HG03442 (cell line): ENCODE data around the gene HSPG2.
"Not testable (repeated sequence)": the region's sequence is repeated elsewhere in the genome, so short reads cannot be mapped to it uniquely, and the experiment has no call there.

Experiments used
- ATAC-seq: cut with Tn5 transposase; IDR thresholded peaks from one replicate; pipeline ENCODE4 v1.9.1; 2021; ENCODE audit warnings: mild to moderate bottlenecking, moderate library complexity; ENCODE audit not compliant: unreplicated experiment

HSPG2 gene

DNA sequence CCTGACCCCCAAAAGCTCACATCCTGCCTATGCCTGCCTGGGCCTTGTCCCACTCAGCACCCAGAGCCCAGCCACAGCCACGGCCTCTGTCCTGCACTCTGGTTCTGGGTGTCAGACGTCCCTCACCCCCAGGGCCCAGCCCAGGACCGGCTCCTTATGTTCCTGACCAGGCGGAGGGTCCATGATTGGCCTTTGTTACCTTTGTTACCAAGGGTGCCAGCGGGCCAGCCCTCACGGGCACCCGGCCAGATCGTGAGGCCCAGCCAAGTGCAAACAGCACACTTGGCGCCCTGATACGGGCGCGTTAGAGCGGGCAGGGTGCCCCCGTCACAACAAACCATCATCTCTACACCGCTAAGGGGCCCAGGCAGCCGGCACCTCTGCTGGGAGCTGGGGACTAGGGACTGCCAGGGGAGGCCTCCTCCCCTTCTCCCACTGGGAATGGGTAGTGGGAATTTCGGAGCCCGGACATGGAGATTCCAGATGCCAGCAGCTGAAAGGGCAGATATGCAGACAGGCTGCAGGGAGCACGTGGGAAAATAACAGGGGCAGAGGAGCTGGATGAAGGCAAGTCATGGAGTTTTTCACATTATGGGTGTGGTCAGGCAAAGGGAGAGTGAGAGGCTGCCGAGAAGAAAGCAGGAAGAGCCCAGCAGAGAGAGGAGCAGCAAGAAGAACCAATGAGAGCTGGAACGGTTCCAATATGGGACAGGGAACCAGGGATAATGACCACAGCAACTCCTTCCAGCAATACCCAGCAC is 22.1 kb downstream of the HSPG2 start:
- no peak for ATAC-seq

GRCh38 chr1:21914450-21914849 is 22.7 kb downstream of the HSPG2 start:
- no peak for ATAC-seq

DNA sequence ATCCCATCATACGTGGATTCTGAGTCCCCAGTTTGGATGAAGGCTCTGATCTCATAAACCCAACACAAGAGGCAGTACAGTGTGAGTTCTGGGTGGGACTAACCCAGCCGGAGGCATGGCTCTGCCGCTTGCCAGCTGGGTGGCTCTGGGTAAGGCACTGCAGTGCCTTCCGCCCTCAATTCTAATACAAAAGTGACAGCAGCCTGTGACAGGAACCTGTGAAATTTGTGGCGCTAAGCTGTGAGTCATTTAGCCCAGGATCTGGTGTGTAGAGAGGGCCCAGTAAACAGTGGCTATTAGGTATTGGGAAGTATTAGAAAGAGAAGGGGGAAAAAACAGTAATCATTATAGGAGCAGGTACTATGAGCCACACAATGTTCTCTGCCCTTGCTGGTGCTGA is 23.3 kb downstream of the HSPG2 start:
- no peak for ATAC-seq

- no peak for ATAC-seq
Measured at GRCh38 chr1:21913258-21913657, 23.9 kb downstream of the HSPG2 start.

DNA sequence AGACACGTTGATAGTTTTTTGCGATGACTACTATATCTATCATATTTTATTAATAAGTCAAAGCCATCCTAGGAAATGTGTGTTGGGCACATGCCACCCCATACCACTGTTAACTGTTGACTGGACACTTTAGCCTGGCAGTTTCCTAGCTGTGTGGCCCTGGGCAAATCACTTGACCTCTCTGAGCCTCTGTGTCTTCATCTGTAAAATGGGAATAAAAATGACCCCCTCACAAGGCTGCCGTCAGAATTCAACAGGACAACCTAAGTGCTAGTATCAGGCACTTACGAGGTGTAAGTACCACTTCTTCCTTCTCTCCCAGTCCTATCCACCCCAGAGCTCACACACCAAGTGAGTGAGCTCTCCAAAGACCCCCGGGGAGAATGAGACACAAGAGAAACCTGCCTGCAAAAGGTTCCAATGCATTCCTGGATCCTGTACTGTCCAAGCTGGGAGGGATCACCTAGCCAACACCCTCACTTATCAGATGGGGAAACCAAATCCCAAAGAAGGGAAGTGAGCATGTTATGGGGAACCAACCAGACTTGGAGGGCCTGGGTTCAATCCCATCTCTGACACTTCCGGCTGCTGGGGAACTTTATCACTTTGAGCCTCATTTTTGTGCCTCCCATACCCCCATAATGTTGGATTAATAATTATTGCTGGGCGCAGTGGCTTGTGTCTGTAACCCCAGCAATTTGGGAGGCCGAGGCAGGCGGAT is 24.9 kb downstream of the HSPG2 start:
- ATAC-seq, result no peak

GRCh38 chr1:21911205-21912001 is 25.7 kb downstream of the HSPG2 start:
- no peak for ATAC-seq

- ATAC-seq, result no peak
Measured at GRCh38 chr1:21910558-21911204, 26.4 kb downstream of the HSPG2 start.

DNA sequence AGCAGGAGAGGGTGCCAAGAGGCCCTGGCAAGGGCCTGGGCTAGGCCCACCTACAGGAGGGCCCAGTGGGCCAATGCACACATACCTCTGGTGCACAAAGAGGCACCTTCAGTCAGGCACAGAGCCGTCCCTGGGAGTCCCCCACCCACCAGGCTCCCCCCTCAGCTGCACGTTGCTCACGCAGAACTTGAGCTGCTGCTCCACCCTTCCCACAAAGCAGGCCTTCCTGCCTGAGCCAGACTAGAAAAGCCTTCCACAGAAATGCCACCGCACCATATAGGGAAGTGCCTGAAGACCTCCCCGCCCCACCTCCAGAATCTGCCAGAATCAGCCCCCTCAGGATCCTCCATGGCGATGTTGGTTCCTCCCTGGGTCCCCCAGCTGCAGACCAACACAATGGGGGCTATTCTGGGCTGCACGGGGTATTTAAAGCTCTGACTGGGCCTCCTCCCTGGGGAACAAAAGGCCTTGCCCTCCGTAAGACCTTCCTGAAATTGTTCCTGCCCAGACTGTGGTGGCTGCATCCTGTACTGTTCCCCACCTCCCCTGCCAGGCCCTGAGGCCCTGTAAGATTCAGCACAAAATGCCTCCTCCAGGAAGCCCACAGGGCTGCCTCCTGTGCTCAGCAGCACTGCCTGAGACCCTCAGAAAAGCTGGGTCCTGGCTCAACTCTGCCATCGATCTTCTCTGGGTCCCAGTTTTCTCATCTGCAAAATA is 27.2 kb downstream of the HSPG2 start:
- no peak for ATAC-seq

DNA sequence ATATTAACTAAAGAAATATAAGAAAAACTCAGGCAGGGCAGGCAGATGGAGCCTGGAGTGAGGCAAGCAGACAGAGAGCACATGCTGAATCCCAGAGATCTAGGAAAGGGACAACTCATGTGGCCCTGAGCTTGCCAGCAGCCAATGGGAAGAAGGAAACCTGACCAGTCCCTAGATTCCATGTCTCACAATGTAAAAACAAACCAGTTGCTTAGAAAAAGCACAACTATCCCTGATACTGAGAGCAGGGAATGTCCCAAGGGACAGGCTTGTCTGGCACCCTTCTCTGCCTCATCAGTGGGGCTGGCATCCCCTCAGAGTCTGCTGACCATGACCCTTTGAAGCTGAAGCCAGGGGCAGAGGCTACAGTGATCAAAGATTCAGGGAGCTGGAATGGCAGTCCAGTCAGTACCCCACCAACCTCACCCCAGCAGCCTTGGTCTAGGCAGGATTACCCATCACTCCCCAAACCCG is 27.8 kb downstream of the HSPG2 start:
- ATAC-seq, result no peak

GRCh38 chr1:21907737-21908534 is 29.2 kb downstream of the HSPG2 start:
- ATAC-seq, result not testable (repeated sequence)

DNA sequence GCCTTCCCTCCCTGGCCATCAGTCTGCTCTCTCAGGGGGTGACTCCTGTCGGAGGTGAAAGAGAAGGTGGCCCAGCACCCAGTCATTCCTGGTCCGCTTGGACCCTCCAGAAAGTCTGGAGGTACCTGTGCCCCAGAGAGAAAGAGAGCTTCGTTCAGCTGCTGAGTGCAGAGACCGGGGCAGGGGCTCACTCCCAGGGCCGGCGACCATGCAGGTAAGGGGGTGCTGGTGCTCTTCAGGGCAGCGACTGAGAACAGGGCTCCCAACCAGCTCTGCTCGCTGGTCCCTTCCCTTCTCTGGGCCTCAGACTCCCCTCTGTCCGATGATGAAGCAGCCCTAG is 30.1 kb downstream of the HSPG2 start:
- no peak for ATAC-seq

DNA sequence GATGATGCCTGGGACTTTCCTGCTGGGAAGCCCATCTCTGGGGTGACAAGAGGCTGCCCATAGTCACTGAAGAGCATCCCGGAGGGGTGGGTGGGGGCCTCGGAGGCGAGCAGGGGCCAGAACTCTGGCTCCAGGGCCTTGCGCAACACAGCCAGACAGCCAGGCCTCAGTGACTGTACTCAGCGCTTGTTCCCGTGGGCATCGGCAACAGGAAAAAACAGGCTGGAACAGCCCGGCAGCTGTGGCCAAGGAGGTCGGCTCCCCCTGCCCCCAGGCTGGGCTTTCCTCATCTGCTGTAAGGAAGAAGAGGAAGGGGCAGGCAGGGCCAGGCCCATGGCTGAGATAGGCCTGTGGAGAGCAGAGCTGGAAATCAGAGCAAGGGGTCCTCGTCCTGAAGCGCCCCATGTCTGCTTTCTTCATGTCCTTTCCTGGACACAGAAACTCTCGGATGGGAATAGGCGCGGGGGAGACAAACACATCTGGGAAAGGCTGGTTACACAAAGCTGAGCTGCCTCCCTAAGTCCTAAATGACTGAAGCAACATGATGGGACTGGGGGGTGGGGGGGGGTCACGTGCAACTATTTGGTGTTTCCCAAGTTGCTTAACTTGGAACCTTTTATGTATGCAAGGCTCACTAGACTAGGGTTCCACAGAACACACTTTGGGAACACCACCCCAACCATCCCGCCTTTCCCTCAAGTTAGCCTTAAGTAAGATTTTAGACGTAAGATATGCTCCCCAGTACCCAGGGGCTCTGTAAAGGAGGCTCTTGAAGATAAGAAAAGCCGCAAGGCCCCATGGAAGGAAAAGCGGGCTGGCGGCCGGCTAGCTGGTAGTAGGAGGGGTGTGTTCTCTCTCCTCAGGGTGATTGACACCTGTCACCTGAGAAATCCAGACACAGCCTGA is 30.7 kb downstream of the HSPG2 start:
- ATAC-seq, result no peak

GRCh38 chr1:21904704-21905520 is 32.2 kb downstream of the HSPG2 start:
- ATAC-seq, result no peak

DNA sequence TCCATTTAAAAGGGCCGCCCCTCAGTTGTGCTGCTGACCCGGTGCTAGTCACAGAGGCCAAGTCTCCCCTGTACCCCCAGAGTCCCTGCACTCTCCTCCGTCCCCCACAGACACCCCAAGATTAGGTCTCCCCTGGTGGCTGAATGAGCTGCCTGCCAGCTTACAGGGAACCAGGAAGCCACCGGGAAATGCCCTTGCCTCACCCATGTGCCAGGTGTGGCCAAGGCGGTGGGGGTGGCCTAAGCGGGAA is 32.7 kb downstream of the HSPG2 start:
- ATAC-seq, result no peak

DNA sequence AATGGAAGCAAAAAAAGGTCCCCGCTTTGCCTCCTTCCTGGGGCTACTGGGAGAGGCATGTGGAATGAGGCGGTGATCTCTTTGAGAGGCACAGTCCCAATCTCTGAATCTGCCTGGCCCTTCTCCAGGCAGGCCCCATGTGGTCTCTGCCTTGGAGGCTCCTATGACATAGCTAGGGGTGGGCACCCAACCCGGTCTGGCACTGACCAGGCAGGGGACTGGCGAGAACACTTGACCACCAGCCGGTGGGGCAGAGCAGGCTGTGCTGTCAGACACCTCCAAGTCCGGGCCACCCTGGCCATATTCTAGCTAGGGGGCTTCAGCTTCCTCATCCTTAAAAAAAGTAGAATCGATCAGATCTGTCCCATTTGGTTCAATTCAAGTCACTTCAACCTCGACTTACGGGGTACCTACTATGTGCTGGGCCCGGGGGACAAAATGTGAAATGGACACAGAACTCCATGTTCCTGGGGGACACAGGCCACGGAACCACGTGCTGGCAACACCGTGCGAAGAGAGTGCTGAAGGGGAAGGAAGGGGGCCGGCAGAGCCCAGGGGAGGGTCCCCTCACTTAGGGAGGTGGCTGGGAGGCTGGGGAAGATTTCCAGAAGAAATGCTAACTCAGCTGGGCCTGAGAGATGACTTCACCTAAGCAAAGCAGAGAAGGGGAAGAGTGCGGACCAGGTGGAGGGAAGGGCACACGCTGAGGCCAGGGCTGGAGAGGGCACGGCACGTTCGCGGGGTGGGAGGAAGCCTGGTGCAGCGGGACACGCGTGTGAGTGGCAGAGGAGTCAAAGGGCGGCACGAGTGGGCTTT is 33.3 kb downstream of the HSPG2 start:
- ATAC-seq, result no peak

DNA sequence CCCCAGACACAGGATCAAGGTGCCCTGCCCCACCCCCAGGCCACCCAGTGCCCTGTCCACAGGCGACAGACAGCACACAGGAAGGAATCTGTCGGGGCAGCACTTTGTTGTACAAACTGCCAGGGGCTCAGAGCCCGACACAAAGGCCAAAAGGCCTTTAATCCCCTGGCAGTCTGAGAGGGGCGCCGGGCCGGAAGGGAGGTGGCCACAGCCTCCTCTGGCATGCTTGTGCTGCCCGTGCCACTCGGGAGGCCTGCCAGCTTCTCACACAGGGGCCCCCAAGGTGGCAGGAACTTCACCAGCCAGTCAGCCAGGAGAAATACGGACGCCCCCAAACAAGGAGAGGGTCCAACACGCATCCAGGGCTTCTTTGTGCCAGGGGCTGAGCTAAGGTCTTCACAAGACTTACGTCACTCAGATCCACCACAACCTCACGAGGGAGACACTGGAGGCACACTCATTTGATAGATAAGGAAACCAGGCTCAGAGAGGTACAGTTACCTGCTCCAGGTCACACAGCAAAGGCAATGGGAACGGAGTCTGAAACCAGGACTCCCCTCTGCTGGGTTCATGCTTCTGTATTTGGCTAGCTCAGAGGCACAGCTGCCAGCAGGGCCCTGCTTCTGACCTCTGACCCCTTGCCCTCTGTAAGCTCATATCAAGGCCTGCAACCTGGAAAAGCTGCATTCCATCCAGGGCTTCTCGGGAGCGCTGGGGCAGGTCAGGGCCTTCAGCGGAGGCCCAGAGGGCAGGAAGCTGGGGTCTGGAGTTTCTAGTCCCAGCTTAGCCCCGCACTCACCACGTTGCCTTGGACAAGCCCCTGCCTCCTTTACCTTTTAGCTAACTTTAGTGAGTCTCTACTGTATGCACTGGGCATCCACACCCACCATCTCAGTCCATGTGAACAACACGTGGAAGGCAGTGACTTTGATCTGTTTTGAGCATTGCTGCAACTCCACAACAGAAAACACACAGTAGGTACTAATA is 34.8 kb downstream of the HSPG2 start:
- ATAC-seq, result no peak
